HepG2 (cell line): Measurements from ENCODE around the gene EFNA2. TPM values are rescaled to one million over a fixed set of nuclear protein-coding genes. Genes with fewer than 3 reads are reported as not detected.

ENCODE experiments used
- ATF6 ChIP-seq: sonication (generic); formaldehyde crosslinking; conservative IDR thresholded peaks from 2 replicates; pipeline ENCODE4 v1.4.0; 2020; ENCODE audit warnings: missing genetic modification reagents
- BCL6 ChIP-seq: IDR thresholded peaks from 2 replicates; pipeline ENCODE4 v1.6.1; 2016; ENCODE audit warnings: missing genetic modification reagents, missing compliant biosample characterization
- CHD4 ChIP-seq: fragments of 200-600 bp; sonication (generic); IDR thresholded peaks from 2 replicates; pipeline ENCODE4 v1.7.0; 2017; ENCODE audit warnings: mild to moderate bottlenecking, low read length, borderline replicate concordance
- FLYWCH1 ChIP-seq: sonication (generic); formaldehyde crosslinking; IDR thresholded peaks from 2 replicates; pipeline ENCODE4 v1.8.1; 2023; ENCODE audit warnings: mild to moderate bottlenecking, missing genetic modification reagents
- GATAD1 ChIP-seq: IDR thresholded peaks from 2 replicates; pipeline ENCODE4 v1.6.1; 2016; ENCODE audit warnings: missing genetic modification reagents, missing compliant biosample characterization
- HCFC1 ChIP-seq: fragments of 150-350 bp; IDR thresholded peaks from 2 replicates; pipeline ENCODE4 v1.6.1; 2014; ENCODE audit warnings: low read depth, low read length
- HES4 ChIP-seq: sonication (generic); formaldehyde crosslinking; IDR thresholded peaks from 2 replicates; pipeline ENCODE4 v1.9.0; 2021; ENCODE audit warnings: mild to moderate bottlenecking, missing genetic modification reagents, borderline replicate concordance
- IRF9 ChIP-seq: sonication (generic); formaldehyde crosslinking; IDR thresholded peaks from 2 replicates; pipeline ENCODE4 v1.8.0; 2022; ENCODE audit warnings: missing genetic modification reagents, mild to moderate bottlenecking, borderline replicate concordance
- KDM5A ChIP-seq: fragments of 200-600 bp; sonication (generic); IDR thresholded peaks from 2 replicates; pipeline ENCODE4 v1.7.0; 2018; ENCODE audit warnings: antibody characterized with exemption, mild to moderate bottlenecking, low read length, borderline replicate concordance
- MAF1 ChIP-seq: sonication (generic); formaldehyde crosslinking; IDR thresholded peaks from 2 replicates; pipeline ENCODE4 v1.5.0; 2020; ENCODE audit warnings: missing genetic modification reagents, borderline replicate concordance
- PHF20 ChIP-seq: sonication (generic); formaldehyde crosslinking; IDR thresholded peaks from 2 replicates; pipeline ENCODE4 v1.5.0; 2020; ENCODE audit warnings: mild to moderate bottlenecking, missing genetic modification reagents
- PTBP1 ChIP-seq: fragments of 200-400 bp; formaldehyde crosslinking; IDR thresholded peaks from 2 replicates; pipeline ENCODE4 v1.6.1; 2018; ENCODE audit warnings: low read length, low read depth; ENCODE audit not compliant: poor library complexity, severe bottlenecking
- SMARCE1 ChIP-seq: fragments of 450-650 bp; IDR thresholded peaks from 2 replicates; pipeline ENCODE4 v1.6.1; 2017; ENCODE audit warnings: borderline replicate concordance
- SNAPC5 ChIP-seq: sonication (generic); formaldehyde crosslinking; IDR thresholded peaks from 2 replicates; pipeline ENCODE4 v1.8.1; 2023; ENCODE audit warnings: mild to moderate bottlenecking, missing genetic modification reagents, borderline replicate concordance
- TBP ChIP-seq: sonication (generic); formaldehyde crosslinking; IDR thresholded peaks from 2 replicates; pipeline ENCODE4 v1.5.0; 2020; ENCODE audit warnings: missing genetic modification reagents
- YY1 ChIP-seq: IDR thresholded peaks from 2 replicates; pipeline ENCODE4 v1.6.1; 2011; ENCODE audit warnings: low read length, low read depth, moderate library complexity, mild to moderate bottlenecking; ENCODE audit not compliant: insufficient read depth, insufficient replicate concordance
- ZBTB2 ChIP-seq: sonication (generic); formaldehyde crosslinking; IDR thresholded peaks from 2 replicates; pipeline ENCODE4 v1.8.0; 2022; ENCODE audit warnings: low read depth, missing genetic modification reagents
- ZNF20 ChIP-seq: sonication (generic); formaldehyde crosslinking; IDR thresholded peaks from 2 replicates; pipeline ENCODE4 v1.4.0; 2020; ENCODE audit warnings: mild to moderate bottlenecking, moderate library complexity, missing genetic modification reagents
- ZNF3 ChIP-seq: IDR thresholded peaks from 2 replicates; pipeline ENCODE4 v1.7.0; 2017; ENCODE audit warnings: inconsistent platforms
- ZNF678 ChIP-seq: sonication (generic); formaldehyde crosslinking; IDR thresholded peaks from 2 replicates; pipeline ENCODE4 v1.4.0; 2020; ENCODE audit warnings: mild to moderate bottlenecking, missing genetic modification reagents
- polyA plus RNA-seq, 8 experiments: library from polyadenylated mRNA; depleted of rRNA in 3 of 8; stranded (reverse) in 7 of 8; unstranded in 1 of 8; fragments of >200 nt; fragmentation: Illumina TruSeq in 4 of 8; extraction: Trizol in 4 of 8; gene quantifications; 2 replicates each; pipeline versions ENCODE4 v1.2.1 to v1.2.3, GENCODE V29; 2011 to 2016; ENCODE audit warnings: low read depth in 4 of 8, missing spikeins in 1 of 8, mixed read lengths in 1 of 8; ENCODE audit not compliant: insufficient read depth in 1 of 8
- total RNA-seq, 5 experiments: library from RNA; depleted of rRNA; stranded (reverse); fragments of >200 nt; fragmentation: Illumina TruSeq; extraction: Trizol; gene quantifications; 2 replicates each; pipeline ENCODE4 v1.2.3, GENCODE V29; 2016; ENCODE audit warnings: low read depth in 1 of 5
- TF ChIP-seq, protein P1 (sequence below): sonication (generic); formaldehyde crosslinking; IDR thresholded peaks from 2 replicates; pipeline ENCODE4 v1.8.0; 2022; ENCODE audit warnings: mild to moderate bottlenecking, missing genetic modification reagents, borderline replicate concordance
- TF ChIP-seq, protein P2 (sequence below): sonication (generic); formaldehyde crosslinking; IDR thresholded peaks from 2 replicates; pipeline ENCODE4 v1.8.1; 2023; ENCODE audit warnings: mild to moderate bottlenecking, missing genetic modification reagents

EFNA2 gene
- total and polyA plus RNA-seq, 2 of the 13 experiments (the other 11 are each of a cell fraction or from before 2014, with no cell fraction given) = 6.0 to 9.9 TPM

DNA sequence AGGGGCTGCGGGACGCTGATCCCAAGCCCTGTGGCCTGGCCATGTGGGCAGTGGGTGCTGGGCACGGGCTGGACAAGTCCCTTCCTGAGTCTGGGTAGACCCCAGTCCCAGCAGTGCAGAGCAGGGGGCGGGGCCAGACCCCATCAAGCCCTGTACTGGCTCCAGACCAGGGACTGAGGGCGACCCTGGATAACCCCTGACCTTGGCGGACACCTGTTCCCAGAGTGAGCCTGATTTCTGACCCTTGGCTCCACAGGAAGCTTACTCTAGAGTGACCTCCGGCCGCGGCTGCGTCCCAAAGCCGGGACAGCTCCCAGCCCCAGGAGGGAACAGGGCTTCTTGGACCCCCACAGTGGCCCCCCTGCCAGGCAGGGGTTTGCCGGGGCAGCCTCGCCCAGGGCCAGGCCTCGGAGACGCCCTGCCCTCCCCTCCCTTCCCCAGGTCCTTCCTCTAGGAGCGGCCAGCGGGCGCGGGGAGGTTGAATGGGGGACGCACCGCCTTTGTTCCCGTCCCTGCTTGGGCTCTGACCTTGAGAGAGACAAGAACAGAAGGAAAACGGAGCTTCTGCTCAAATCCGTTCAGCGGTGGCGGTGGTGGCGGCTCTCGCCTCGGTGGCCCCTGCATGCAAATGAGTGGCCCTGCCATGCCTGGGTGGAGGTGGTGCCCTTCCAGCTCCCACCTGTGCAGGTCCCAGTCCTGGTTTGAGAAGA is 2.3 kb upstream of the EFNA2 start (continued):
- TF ChIP-seq SNAPC5 (CRISPR knock-in tag) = no peak
- no peak for TF ChIP-seq ZNF678 (CRISPR knock-in tag)
- TF ChIP-seq PHF20 (CRISPR knock-in tag) = peak; percentile 27; the same call in 1 of the 2 replicates
- TF ChIP-seq ZNF3 (CRISPR knock-in tag) = no peak
- no peak for TF ChIP-seq TBP
- no peak for TF ChIP-seq MAF1 (CRISPR knock-in tag)
- no peak for TF ChIP-seq IRF9 (CRISPR knock-in tag)
- peak; percentile 73 for TF ChIP-seq BCL6
- TF ChIP-seq, protein P1, sequence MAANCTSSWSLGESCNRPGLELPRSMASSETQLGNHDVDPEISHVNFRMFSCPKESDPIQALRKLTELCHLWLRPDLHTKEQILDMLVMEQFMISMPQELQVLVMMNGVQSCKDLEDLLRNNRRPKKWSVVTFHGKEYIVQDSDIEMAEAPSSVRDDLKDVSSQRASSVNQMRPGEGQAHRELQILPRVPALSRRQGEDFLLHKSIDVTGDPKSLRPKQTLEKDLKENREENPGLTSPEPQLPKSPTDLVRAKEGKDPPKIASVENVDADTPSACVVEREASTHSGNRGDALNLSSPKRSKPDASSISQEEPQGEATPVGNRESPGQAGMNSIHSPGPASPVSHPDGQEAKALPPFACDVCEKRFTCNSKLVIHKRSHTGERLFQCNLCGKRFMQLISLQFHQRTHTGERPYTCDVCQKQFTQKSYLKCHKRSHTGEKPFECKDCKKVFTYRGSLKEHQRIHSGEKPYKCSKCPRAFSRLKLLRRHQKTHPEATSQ = no peak
- TF ChIP-seq GATAD1 (CRISPR knock-in tag) = no peak
- TF ChIP-seq ATF6 (CRISPR knock-in tag) = no peak
- TF ChIP-seq, protein P2, sequence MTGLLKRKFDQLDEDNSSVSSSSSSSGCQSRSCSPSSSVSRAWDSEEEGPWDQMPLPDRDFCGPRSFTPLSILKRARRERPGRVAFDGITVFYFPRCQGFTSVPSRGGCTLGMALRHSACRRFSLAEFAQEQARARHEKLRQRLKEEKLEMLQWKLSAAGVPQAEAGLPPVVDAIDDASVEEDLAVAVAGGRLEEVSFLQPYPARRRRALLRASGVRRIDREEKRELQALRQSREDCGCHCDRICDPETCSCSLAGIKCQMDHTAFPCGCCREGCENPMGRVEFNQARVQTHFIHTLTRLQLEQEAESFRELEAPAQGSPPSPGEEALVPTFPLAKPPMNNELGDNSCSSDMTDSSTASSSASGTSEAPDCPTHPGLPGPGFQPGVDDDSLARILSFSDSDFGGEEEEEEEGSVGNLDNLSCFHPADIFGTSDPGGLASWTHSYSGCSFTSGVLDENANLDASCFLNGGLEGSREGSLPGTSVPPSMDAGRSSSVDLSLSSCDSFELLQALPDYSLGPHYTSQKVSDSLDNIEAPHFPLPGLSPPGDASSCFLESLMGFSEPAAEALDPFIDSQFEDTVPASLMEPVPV (CRISPR knock-in tag) = no peak; the same call in 1 of the 2 replicates
- TF ChIP-seq ZBTB2 (CRISPR knock-in tag) = no peak
- TF ChIP-seq FLYWCH1 (CRISPR knock-in tag) = no peak
- TF ChIP-seq CHD4 = no peak
- no peak for TF ChIP-seq ZNF20 (CRISPR knock-in tag)
- no peak for TF ChIP-seq HCFC1
- peak; percentile 38 for TF ChIP-seq YY1
- TF ChIP-seq SMARCE1 = no peak
- no peak for TF ChIP-seq KDM5A
- TF ChIP-seq HES4 (CRISPR knock-in tag) = no peak
- no peak for TF ChIP-seq PTBP1
